HEK293 (cell line): Measurements from ENCODE around the gene ZNF175.

Source experiments
- ZBTB20 ChIP-seq: fragments of 450-650 bp; formaldehyde crosslinking; IDR thresholded peaks from 2 replicates; pipeline ENCODE4 v1.5.1; 2016; ENCODE audit warnings: missing biosample characterization, missing genetic modification characterization
- TF ChIP-seq, protein P1 (sequence below): fragments of 450-650 bp; formaldehyde crosslinking; IDR thresholded peaks from 2 replicates; pipeline ENCODE4 v1.5.1; 2016; ENCODE audit warnings: missing biosample characterization, missing genetic modification characterization
- TF ChIP-seq, protein P2 (sequence below): fragments of 450-650 bp; IDR thresholded peaks from 2 replicates; pipeline ENCODE4 v1.5.1; 2018; ENCODE audit warnings: missing biosample characterization, missing genetic modification characterization

DNA sequence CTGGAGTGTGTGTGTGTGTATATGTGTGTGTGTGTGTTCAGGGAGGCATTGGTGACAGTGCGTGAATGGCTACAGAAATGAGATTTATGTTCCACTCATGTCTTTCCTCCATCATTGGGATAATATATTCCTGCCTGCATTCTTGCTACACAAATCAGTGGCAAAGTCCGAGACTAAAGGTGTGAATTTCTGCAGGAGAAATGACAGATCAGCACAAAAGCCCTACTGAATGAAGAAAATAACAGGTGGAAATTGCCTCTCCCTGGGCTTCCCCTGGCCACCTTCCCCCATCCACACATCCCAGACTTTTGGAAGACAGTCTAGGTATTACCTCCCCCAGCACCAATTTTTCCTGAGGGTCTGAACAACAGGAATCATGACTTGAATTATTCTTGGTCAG lies 49.7 kb upstream of the ZNF175 start:
- TF ChIP-seq, protein P1, sequence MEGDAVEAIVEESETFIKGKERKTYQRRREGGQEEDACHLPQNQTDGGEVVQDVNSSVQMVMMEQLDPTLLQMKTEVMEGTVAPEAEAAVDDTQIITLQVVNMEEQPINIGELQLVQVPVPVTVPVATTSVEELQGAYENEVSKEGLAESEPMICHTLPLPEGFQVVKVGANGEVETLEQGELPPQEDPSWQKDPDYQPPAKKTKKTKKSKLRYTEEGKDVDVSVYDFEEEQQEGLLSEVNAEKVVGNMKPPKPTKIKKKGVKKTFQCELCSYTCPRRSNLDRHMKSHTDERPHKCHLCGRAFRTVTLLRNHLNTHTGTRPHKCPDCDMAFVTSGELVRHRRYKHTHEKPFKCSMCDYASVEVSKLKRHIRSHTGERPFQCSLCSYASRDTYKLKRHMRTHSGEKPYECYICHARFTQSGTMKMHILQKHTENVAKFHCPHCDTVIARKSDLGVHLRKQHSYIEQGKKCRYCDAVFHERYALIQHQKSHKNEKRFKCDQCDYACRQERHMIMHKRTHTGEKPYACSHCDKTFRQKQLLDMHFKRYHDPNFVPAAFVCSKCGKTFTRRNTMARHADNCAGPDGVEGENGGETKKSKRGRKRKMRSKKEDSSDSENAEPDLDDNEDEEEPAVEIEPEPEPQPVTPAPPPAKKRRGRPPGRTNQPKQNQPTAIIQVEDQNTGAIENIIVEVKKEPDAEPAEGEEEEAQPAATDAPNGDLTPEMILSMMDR, result no peak
- TF ChIP-seq, protein P2, sequence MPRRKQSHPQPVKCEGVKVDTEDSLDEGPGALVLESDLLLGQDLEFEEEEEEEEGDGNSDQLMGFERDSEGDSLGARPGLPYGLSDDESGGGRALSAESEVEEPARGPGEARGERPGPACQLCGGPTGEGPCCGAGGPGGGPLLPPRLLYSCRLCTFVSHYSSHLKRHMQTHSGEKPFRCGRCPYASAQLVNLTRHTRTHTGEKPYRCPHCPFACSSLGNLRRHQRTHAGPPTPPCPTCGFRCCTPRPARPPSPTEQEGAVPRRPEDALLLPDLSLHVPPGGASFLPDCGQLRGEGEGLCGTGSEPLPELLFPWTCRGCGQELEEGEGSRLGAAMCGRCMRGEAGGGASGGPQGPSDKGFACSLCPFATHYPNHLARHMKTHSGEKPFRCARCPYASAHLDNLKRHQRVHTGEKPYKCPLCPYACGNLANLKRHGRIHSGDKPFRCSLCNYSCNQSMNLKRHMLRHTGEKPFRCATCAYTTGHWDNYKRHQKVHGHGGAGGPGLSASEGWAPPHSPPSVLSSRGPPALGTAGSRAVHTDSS (tag by site-specific recombination), result no peak
- no peak for TF ChIP-seq ZBTB20 (tag by site-specific recombination)
